Epidermal melanocyte (primary cell): ENCODE measurements around the gene MTA2.
"Not testable (repeated sequence)": the region's sequence is repeated elsewhere in the genome, so short reads cannot be mapped to it uniquely, and the experiment has no call there.

ENCODE experiments used
- DNase-seq: peaks from one replicate; pipeline ENCODE4 v3.0.0; 2011; ENCODE audit warnings: low spot score; ENCODE audit not compliant: insufficient read length

The MTA2 gene

GRCh38 chr11:62601372-62602140, at the start of gene MTA2:
MTA2 (minus strand) TSS chr11:62601865; CDS start chr11:62601450, 415 bp downstream.
- peak; percentile 73 for DNase-seq

DNA sequence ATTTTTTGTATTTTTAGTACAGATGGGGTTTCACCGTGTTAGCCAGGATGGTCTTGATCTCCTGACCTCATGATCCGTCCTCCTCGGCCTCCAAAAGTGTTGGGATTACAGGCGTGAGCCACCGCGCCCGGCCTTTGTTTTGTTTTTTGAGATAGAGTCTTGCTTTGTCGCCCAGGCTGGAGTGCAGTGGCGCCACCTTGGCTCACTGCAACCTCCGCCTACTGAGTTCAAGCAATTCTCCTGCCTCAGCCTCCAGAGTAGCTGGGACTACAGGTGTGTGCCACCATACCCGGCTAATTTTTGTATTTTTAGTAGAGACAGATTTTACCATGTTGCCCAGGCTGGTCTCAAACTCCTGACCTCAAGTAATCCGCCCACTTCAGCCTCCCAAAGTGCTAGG, 48.6 kb upstream of the MTA2 start:
- not testable (repeated sequence) for DNase-seq

GRCh38 chr11:62649486-62649885, 47.8 kb upstream of the MTA2 start:
- DNase-seq: no peak

GRCh38 chr11:62648967-62649364, 47.3 kb upstream of the MTA2 start:
- no peak for DNase-seq

DNA sequence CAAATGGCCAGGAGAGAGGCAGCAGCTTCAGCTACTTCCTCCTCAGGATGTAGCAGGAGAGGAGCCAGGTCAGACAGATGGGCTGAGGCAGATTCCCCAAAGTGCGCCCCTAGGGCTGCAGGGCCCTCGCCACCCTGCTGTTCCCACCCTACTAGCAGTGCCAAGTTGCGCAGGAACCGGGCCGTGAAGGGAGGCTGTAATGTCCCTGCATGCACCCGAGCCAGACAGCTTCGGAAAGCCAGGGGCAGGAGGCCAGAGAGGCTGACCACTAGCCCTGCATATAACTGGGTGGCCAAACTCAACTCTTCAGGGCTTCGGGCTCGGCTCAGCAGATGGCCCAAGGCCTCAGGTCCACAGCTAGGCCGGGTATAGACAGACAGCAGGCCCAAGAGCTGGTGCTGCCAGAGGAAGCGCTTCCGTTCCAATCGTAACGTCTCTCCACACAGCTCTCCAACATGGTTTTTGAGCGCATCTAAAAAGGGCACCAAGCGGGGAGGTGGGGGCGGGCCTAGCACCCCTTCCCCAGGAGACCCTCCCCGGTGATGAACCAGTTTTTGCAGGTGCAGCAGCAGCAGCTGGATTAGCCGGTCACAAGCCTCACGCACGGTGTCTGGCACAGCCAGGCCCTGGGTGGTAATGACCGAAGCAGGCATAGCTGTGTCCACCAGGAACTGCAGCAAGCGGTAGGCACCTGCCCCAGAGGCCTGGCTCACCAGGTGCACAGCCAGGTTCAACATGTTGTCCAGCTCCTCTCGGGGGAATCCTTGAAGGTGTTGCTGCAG, 46.7 kb upstream of the MTA2 start:
- no peak for DNase-seq

DNA sequence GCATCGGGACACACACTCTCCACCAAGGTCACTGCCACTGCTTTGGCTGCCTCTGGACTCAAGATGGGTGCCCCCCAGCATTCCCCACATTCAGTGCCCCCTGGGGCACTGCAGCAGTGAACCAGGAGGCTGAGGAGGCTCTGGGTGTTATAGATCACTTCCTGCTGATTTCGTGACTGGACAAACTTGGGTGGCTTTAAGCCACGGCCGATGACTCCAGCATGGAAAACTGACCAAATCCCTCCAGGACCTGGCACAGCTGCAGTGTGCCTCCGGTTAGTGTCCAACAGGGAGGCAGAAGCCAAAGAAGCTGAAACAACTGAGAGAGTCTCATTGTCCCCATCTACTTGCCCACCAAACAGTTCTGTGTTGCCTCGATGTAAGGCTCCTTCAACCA, 45.9 kb upstream of the MTA2 start:
- no peak for DNase-seq

DNA sequence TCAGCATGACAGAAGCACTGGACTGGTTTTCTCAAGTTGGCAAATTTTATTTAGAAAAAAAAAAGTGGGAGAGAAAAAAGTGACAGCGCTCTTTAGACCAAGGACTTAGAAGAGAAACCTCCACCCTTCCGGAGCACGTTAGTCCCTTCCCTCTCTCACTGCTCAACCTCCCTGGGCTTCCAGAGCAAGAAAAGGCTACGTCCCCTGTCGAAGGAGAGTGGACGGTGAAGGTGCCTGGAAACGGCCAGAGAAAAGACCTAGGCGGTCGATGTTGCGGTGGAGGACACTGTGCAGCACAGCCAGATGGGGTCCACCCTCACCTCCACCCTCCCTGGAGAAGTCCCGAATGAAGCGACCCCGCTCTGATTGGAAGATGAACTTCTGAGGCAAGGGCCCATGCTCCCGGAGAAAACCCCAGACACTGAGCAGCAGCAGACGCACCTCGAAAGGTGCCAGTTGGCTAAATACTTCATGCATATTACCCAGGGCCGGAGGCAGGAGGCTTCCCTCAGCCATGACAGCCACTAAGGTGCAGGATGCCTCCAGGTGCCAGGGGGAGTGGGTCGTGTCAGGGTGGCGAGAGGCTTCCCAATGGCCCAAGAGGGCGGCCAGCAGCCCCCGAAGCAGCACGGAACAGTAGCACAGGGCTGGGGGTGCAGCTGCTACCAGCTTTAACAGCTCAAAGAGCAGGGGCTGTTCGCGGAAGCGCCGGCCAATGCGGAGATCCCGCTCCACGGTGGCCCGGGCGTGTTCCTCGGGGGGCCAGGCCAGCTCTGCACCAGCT, 45.4 kb upstream of the MTA2 start:
- no peak for DNase-seq

DNA sequence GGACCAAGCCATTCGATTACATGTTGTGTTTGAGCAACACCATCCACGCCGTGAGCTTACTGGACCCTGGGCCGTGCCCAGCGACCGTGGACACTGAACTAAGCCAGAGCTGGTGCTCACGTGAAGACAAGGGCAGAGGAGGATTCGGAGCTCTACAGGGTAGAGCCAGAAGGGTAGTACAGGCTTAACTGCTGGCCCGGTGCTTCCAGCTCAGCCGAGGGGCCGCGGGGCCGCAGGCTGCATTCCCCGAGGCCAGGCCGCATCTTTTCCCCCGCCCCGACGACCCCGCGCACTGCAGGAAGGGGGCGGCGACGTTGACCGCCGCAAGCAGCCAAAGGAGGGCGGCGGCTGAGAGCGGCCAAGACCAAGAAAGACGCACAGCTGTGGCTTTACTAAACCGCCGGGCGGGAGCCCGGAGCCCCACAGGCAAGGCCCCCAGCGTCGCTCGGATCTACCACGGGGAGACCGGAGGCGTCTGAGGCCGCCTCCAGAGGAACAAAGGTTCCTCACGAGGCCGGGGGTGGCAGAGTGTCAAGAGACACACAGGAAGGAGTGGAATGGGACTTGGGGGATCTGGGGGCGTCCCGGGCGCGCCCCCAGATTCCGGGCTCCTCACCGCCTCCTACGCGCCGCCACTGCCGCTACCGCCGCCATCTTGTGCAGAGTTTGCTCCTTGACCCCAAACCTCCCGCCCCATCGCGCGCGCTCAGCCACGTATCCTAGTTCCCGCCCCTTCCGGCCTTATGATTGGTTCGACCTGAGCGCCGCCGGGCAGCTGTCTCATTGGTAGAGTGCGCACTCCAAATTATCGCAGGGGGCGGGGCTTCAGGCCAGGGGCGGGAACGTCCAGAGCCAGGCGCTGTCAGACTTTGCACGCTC, 44.5 kb upstream of the MTA2 start, which contains the start of gene GANAB:
GANAB (minus strand) TSS at position 668 of the 879 bp plus-strand sequence; CDS start at position 654, 14 bp downstream.
- peak; percentile 99 for DNase-seq

DNA sequence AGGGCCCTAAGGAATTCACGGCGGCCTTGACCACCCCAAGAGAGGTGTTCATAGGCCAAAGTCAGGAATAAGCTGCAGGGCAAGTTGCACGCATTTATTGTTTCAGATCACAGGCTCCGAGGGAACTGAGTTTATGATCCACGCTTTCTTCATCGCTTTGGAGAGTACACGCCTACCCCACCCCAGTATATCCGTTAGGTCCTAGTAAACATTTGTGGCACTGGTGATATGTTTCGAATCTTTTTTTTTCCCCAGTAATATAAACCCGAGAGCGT, 43.9 kb upstream of the MTA2 start:
- no peak for DNase-seq

DNA sequence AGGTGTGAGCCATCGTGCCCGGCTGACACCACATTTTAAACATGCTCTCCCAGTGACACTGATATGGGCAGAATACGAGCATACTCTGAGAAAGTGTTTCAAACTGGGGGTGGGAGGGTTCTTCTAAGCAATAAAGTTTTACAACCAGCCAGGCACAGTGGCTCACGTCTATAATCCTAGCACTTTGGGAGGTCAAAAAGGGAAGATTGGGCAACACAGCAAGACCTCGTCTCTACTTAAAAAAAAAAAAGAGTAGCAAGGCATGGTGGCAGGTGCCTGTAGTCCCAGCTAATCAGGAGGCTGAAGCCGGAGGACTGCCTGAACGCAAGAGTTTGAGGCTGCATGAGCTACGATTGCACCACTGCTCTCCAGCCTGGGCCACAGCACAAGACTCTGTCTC, 42.6 kb upstream of the MTA2 start:
- DNase-seq: no peak

- DNase-seq: no peak
These were observed 30.8 kb upstream of the MTA2 start for GRCh38 chr11:62632492-62632891.

DNA sequence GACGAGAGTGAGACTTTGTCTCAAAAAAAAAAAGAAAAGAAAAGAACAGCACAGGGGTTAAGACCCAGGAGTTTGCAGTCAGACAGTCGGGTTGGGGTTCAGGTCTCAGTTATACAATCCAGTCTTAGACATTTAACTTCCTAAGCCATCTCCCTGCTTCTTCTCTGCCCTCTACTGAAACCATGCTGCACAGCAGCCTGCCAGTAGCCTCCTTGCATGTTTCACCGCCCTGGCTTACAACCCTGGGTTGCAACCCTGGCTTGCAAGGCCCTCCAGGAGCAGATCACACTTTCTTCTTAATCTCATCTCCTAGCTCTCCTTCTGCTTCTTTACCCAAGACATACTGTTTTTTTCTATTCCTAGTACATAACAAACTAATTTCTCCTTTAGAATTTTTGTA, 26.0 kb upstream of the MTA2 start:
- DNase-seq: no peak

DNA sequence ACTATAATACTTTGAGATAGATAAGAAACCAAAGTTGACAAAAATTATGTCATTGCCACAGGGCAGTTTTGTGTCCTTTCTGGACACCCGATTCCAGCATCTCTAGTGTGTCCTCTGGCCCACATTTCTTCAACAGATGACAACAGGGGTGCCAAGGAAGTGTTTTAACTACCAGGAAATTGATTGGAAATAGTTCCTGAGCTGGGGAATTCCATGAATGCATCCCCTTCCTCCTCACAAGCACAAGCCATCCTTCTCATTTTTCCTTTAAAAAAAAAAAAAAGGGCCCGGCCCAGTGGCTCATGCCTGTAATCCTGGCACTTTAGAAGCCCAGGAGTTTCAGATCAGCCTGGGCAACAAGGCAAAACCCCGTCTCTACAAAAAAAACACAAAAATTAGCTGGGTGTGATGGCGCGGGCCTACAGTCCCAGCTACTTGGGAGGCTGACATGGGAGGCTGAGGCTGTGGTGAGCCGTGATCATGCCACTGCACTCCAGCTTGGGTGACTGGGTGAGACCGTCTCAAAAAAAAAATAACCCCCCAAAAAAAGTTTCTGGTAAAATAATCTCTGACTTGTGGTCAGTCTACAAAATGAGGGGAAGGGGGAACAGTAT, 20.9 kb upstream of the MTA2 start:
- no peak for DNase-seq

- peak; percentile 100 for DNase-seq
These were observed 20.2 kb upstream of the MTA2 start, which contains the start of gene B3GAT3 for GRCh38 chr11:62621567-62622470. B3GAT3 (minus strand) TSS chr11:62621986; CDS start chr11:62621947, 39 bp downstream.

GRCh38 chr11:62621027-62621566, 19.4 kb upstream of the MTA2 start:
- no peak for DNase-seq

DNA sequence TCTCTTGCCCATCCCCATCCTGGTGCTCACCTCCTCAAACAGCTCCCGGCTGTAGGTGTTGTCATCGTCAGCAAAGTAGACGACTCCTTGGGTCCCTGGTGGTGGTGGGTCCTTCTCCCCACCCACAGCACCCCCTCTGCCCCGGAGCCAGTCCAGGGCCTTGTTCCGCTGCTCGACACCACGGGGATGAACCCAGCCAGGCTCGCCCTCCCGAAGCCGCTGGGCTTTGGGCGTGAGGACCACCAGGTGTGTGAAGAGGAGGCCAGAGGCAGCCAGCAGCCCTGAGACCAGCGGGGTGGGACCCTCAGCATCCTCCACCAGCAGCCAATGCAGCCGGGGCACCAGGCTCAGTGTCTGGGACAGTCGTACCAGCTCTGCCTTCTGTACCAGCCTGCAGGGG, 15.3 kb upstream of the MTA2 start:
- DNase-seq: not testable (repeated sequence)

- DNase-seq: no peak
These were observed 13.9 kb upstream of the MTA2 start for GRCh38 chr11:62615521-62615920.

DNA sequence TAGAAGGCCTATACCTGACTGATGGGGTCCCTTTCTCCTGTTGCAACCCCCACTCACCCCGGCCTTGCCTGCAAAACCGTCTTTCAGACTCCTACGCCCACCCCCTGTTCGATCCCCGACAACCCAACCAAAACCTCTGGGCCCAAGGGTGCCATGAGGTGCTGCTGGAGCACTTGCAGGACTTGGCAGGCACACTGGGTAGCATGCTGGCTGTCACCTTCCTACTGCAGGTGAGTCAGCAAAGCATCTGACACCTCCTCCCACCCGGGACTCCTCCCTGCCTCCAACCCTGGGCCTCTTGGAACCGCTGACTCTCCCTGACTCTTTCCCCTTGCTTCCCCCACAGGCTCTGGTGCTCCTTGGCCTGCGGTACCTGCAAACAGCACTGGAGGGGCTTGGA, 12.6 kb upstream of the MTA2 start:
- no peak for DNase-seq

DNA sequence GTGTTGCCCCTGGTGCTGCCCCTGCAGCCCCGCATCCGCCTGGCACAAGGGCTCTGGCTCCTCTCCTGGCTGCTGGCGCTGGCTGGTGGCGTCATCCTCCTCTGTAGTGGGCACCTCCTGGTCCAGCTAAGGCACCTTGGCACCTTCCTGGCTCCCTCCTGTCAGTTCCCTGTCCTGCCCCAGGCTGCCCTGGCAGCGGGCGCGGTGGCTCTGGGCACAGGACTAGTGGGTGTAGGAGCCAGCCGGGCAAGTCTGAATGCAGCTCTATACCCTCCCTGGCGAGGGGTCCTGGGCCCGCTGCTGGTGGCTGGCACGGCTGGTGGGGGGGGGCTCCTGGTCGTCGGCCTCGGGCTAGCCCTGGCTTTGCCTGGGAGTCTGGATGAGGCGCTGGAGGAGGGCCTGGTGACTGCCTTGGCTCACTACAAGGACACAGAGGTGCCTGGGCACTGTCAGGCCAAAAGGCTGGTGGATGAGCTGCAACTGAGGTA, 11.7 kb upstream of the MTA2 start:
- DNase-seq: no peak
